K562 (cell line): ENCODE data around the gene MTMR12. TPM values are rescaled to one million over a fixed set of nuclear protein-coding genes. Genes with fewer than 3 reads are reported as not detected.

Experiments
- ATAC-seq: fragments of 200-7000 bp; cut with Tn5 transposase; 3 replicates; pipeline ENCODE4 v1.9.1; 2020; ENCODE audit warnings: moderate library complexity
- BruUV-seq: library from RNA; stranded (reverse); fragments of 400-500 nt; replicated peaks from 2 replicates; lab custom pipeline; 2021; lab: Mats Ljungman, UMichigan
- CTCF ChIA-PET: fragments of 300-600 bp; formaldehyde crosslinking; extraction: SDS; loops from one replicate; lab custom pipeline; 2021; ENCODE audit warnings: low intra/inter-chr PET ratio; lab: Yijun Ruan, JAX
- POLR2A ChIA-PET: fragments of 300-600, 350-650 bp; sonication (Branson Sonifier 250); formaldehyde crosslinking; extraction: SDS; loops from one replicate; lab custom pipeline; 2021; ENCODE audit warnings: antibody characterized with exemption, inconsistent platforms; lab: Yijun Ruan, JAX
- DNase-seq, 4 experiments: peaks; one replicate each; pipeline versions ENCODE4 v3.0.0 to v3.0.0-alpha.2; 2011 to 2018; ENCODE audit warnings: low spot score in 3 of 4, mixed read lengths in 3 of 4; ENCODE audit errors: extremely low read depth in 1 of 4
- FAIRE-seq: peaks from 2 replicates; lab custom pipeline; 2011; peaks lifted over from hg19 to GRCh38; lab: Jason Lieb, UNC
- H2AFZ ChIP-seq: 2 replicates; pipeline ENCODE4 v1.6.0; 2011; ENCODE audit warnings: low read depth, low read length, control low read depth, inconsistent platforms
- H3K27ac ChIP-seq: fragments of 200-600 bp; 3 replicates; pipeline ENCODE4 v1.8.0; 2011; ENCODE audit warnings: low read depth, mild to moderate bottlenecking, control low read depth, inconsistent platforms, low read length, moderate library complexity, mixed read lengths; ENCODE audit errors: extremely low read depth
- H3K27me3 ChIP-seq, 2 experiments: fragments of 300-600 bp in 1 of 2; 2 replicates in 1 of 2; 3 replicates in 1 of 2; pipeline versions ENCODE4 v1.6.0 to v1.8.0; 2011; ENCODE audit warnings: inconsistent platforms in 2 of 2, low read length in 2 of 2, mild to moderate bottlenecking in 1 of 2, mixed read lengths in 1 of 2, moderate library complexity in 1 of 2; ENCODE audit not compliant: control insufficient read depth in 2 of 2, insufficient read depth in 2 of 2
- H3K36me3 ChIP-seq: fragments of 300-600 bp; 3 replicates; pipeline ENCODE4 v1.8.0; 2011; ENCODE audit warnings: mild to moderate bottlenecking, low read length, inconsistent platforms; ENCODE audit not compliant: control insufficient read depth, insufficient read depth
- H3K4me1 ChIP-seq, 2 experiments: fragments of 200-600 bp in 1 of 2; replicated peaks in 1 of 2; 2 replicates in 1 of 2; 3 replicates in 1 of 2; pipeline versions ENCODE4 v1.5.1 to v1.8.0; 2011; ENCODE audit warnings: inconsistent platforms in 2 of 2, low read length in 2 of 2, mild to moderate bottlenecking in 1 of 2, mixed read lengths in 1 of 2, moderate library complexity in 1 of 2; ENCODE audit not compliant: control insufficient read depth in 2 of 2, insufficient read depth in 2 of 2
- H3K4me2 ChIP-seq: 2 replicates; pipeline ENCODE4 v1.6.1; 2011; ENCODE audit warnings: low read length, control low read depth, inconsistent platforms, mixed read lengths; ENCODE audit not compliant: insufficient read depth
- H3K4me3 ChIP-seq: fragments of 200-600 bp; sonication (generic), shearing (Covaris generic); 2 replicates; pipeline ENCODE4 v1.5.1; 2016; ENCODE audit warnings: control low read depth, inconsistent platforms
- H3K79me2 ChIP-seq: fragments of 200-600 bp; 3 replicates; pipeline ENCODE4 v1.8.0; 2011; ENCODE audit warnings: low read length, inconsistent platforms; ENCODE audit not compliant: control insufficient read depth, insufficient read depth
- H3K9ac ChIP-seq, 2 experiments: 2 replicates each; pipeline versions ENCODE4 v1.6.0 to v1.6.1; 2011; ENCODE audit warnings: low read depth in 2 of 2, low read length in 2 of 2, control low read depth in 1 of 2, inconsistent platforms in 1 of 2, mild to moderate bottlenecking in 1 of 2, mixed read lengths in 1 of 2; ENCODE audit not compliant: insufficient read depth in 1 of 2
- H3K9me1 ChIP-seq: one replicate; pipeline ENCODE4 v1.6.0; 2011; ENCODE audit warnings: inconsistent platforms, mild to moderate bottlenecking, low read length, moderate library complexity; ENCODE audit not compliant: control insufficient read depth, insufficient read depth
- H3K9me3 ChIP-seq: replicated peaks from 2 replicates; pipeline ENCODE4 v1.5.1; 2011; ENCODE audit warnings: low read depth, low read length, inconsistent platforms; ENCODE audit not compliant: control insufficient read depth, insufficient read depth
- H4K20me1 ChIP-seq: replicated peaks from 2 replicates; pipeline ENCODE4 v1.6.1; 2011; ENCODE audit warnings: low read length, inconsistent platforms, mixed read lengths; ENCODE audit not compliant: control insufficient read depth, insufficient read depth
- ARID2 ChIP-seq: fragments of 450-650 bp; IDR thresholded peaks from 2 replicates; pipeline ENCODE4 v1.6.1; 2017; ENCODE audit warnings: antibody characterized with exemption, mild to moderate bottlenecking
- ASH1L ChIP-seq: fragments of 450-650 bp; IDR thresholded peaks from 2 replicates; pipeline ENCODE4 v1.6.1; 2018; ENCODE audit warnings: borderline replicate concordance, mild to moderate bottlenecking, low read depth; ENCODE audit not compliant: partially characterized antibody
- BDP1 ChIP-seq: IDR thresholded peaks from 3 replicates; pipeline ENCODE4 v1.6.1; 2011; ENCODE audit not compliant: insufficient read length, insufficient read depth
- C11orf30 ChIP-seq: fragments of 450-650 bp; IDR thresholded peaks from 2 replicates; pipeline ENCODE4 v1.6.1; 2016; ENCODE audit warnings: low read depth, mild to moderate bottlenecking
- HDAC1 ChIP-seq, 2 experiments: fragments of 450-650 bp; IDR thresholded peaks; 2 replicates each; pipeline ENCODE4 v1.6.1; 2016 to 2017; ENCODE audit warnings: inconsistent platforms in 1 of 2, mild to moderate bottlenecking in 1 of 2, moderate library complexity in 1 of 2
- HOXB6 ChIP-seq: fragments of 250-450 bp; sonication (Bioruptor Pico); IDR thresholded peaks from 2 replicates; pipeline ENCODE4 v1.5.1; 2022; ENCODE audit warnings: mild to moderate bottlenecking, borderline replicate concordance
- JUN ChIP-seq, 2 experiments: sonication (generic) in 1 of 2; formaldehyde crosslinking in 1 of 2; IDR thresholded peaks; 2 replicates each; pipeline versions ENCODE4 v1.6.1 to v1.8.0; 2012 to 2022; ENCODE audit warnings: borderline replicate concordance in 2 of 2, mild to moderate bottlenecking in 2 of 2, improper control_type of control experiment in 1 of 2, low read depth in 1 of 2, low read length in 1 of 2, missing genetic modification reagents in 1 of 2
- KDM4B ChIP-seq, 2 experiments: fragments of 450-650 bp in 1 of 2; sonication (generic) in 1 of 2; IDR thresholded peaks; 2 replicates each; pipeline ENCODE4 v1.6.1; 2016 to 2017; ENCODE audit warnings: borderline replicate concordance in 2 of 2, antibody characterized with exemption in 1 of 2, low read depth in 1 of 2, mild to moderate bottlenecking in 1 of 2
- MAZ ChIP-seq, 2 experiments: fragments of 450-650 bp in 1 of 2; sonication (generic) in 1 of 2; formaldehyde crosslinking; IDR thresholded peaks in 1 of 2; conservative IDR thresholded peaks in 1 of 2; 2 replicates each; pipeline versions ENCODE4 v1.4.0 to v1.5.0; 2020; ENCODE audit warnings: mild to moderate bottlenecking in 1 of 2, missing genetic modification reagents in 1 of 2
- NCOA1 ChIP-seq: fragments of 450-650 bp; IDR thresholded peaks from 2 replicates; pipeline ENCODE4 v1.6.1; 2016; ENCODE audit warnings: low read depth
- NCOR1 ChIP-seq: fragments of 450-650 bp; IDR thresholded peaks from 2 replicates; pipeline ENCODE4 v1.6.1; 2016; ENCODE audit warnings: mild to moderate bottlenecking, moderate library complexity
- NFXL1 ChIP-seq: fragments of 450-650 bp; formaldehyde crosslinking; IDR thresholded peaks from 2 replicates; pipeline ENCODE4 v1.4.0; 2021; ENCODE audit warnings: mild to moderate bottlenecking
- NR4A1 ChIP-seq, 2 experiments: fragments of 250-450 bp in 1 of 2; fragments of 450-650 bp in 1 of 2; sonication (Bioruptor Pico) in 1 of 2; IDR thresholded peaks; 2 replicates each; pipeline versions ENCODE4 v1.4.0 to v1.6.1; 2016 to 2020; ENCODE audit warnings: mild to moderate bottlenecking in 2 of 2, missing compliant biosample characterization in 1 of 2, missing genetic modification characterization in 1 of 2, moderate library complexity in 1 of 2
- PHF20 ChIP-seq: fragments of 450-650 bp; IDR thresholded peaks from 2 replicates; pipeline ENCODE4 v1.6.1; 2018; ENCODE audit not compliant: partially characterized antibody
- PKNOX1 ChIP-seq: fragments of 450-650 bp; IDR thresholded peaks from 2 replicates; pipeline ENCODE4 v1.6.1; 2016
- POLR2A ChIP-seq: fragments of 450-650 bp; conservative IDR thresholded peaks from 2 replicates; pipeline ENCODE4 v1.6.1; 2016
- PTBP1 ChIP-seq: fragments of 200-400 bp; formaldehyde crosslinking; IDR thresholded peaks from 2 replicates; pipeline ENCODE4 v1.6.1; 2017; ENCODE audit warnings: low read depth, low read length
- RBFOX2 ChIP-seq: fragments of 200-400 bp; formaldehyde crosslinking; IDR thresholded peaks from 2 replicates; pipeline ENCODE4 v1.6.1; 2017; ENCODE audit warnings: low read depth, mild to moderate bottlenecking, low read length, moderate library complexity
- SREBF2 ChIP-seq: sonication (generic); formaldehyde crosslinking; IDR thresholded peaks from 2 replicates; pipeline ENCODE4 v1.4.0; 2020; ENCODE audit warnings: mild to moderate bottlenecking, missing genetic modification reagents
- SRSF7 ChIP-seq: fragments of 200-400 bp; formaldehyde crosslinking; optimal IDR thresholded peaks from 2 replicates; pipeline ENCODE3; 2017; ENCODE audit warnings: mild to moderate bottlenecking, low read depth, low read length
- ZNF12 ChIP-seq: sonication (generic); formaldehyde crosslinking; IDR thresholded peaks from 2 replicates; pipeline ENCODE4 v1.4.0; 2020; ENCODE audit warnings: mild to moderate bottlenecking, missing genetic modification reagents
- ZNF174 ChIP-seq: fragments of 250-450 bp; sonication (Bioruptor Pico); IDR thresholded peaks from 2 replicates; pipeline ENCODE4 v1.4.0; 2020; ENCODE audit warnings: mild to moderate bottlenecking
- ZNF263 ChIP-seq: sonication (generic); formaldehyde crosslinking; IDR thresholded peaks from 2 replicates; pipeline ENCODE4 v1.8.0; 2022; ENCODE audit warnings: mild to moderate bottlenecking, missing genetic modification reagents, borderline replicate concordance
- WGBS: fragments of 100-300 bp; shearing (Covaris generic); methylation state at CpG from one replicate; pipeline ENCODE4 v1.1.6; 2016; ENCODE audit warnings: low coverage, mixed read lengths; ENCODE audit not compliant: insufficient coverage; ENCODE audit errors: missing lambda C conversion rate; 5-methylcytosine and 5-hydroxymethylcytosine counted together
- in situ Hi-C: fragments of 300-500 bp; cut with MboI; formaldehyde crosslinking; loops from 4 replicates; pipeline ENCODE4 v1.15.0; 2018; ENCODE audit warnings: inconsistent platforms, mixed read lengths
- intact Hi-C: fragments of 100-400 bp; cut with micrococcal nuclease; formaldehyde crosslinking; loops from 2 replicates; pipeline ENCODE4 v1.14.2; 2022
- polyA plus RNA-seq, 8 experiments: library from polyadenylated mRNA; depleted of rRNA in 4 of 8; stranded (reverse) in 5 of 8; unstranded in 3 of 8; fragments of >200 nt; fragmentation: Nextera tagmentation in 2 of 8; fragmentation: Illumina TruSeq in 1 of 8; extraction: Ambion mirVana in 2 of 8; extraction: Trizol in 1 of 8; gene quantifications; 2 replicates each; pipeline versions ENCODE4 v1.2.1 to v1.2.3, GENCODE V29; 2011 to 2014; ENCODE audit warnings: inconsistent platforms in 1 of 8, missing spikeins in 1 of 8
- total RNA-seq, 7 experiments: library from RNA; depleted of rRNA in 6 of 7; stranded (reverse); fragments of >200 nt in 6 of 7; fragmentation: Illumina TruSeq in 2 of 7; extraction: Trizol in 2 of 7; gene quantifications; 2 replicates each; pipeline versions ENCODE4 v1.2.1 to v1.2.3, GENCODE V29; 2011 to 2021; ENCODE audit warnings: low replicate concordance in 1 of 7

The MTMR12 gene
- total and polyA plus RNA-seq, 9 of the 15 experiments (the other 6 are each of a cell fraction or from before 2014, with no cell fraction given): 4.0 to 28.7 (median 17.1) TPM

GRCh38 chr5:32206509-32207354 is 106.0 kb downstream of the MTMR12 start:
- Histone ChIP-seq H3K4me3 (no peak overlapping the region), H3K79me2 (no peaks in the 10 kb centered on the region), H3K27ac (no peak overlapping the region), H3K9me3 (no peaks in the 10 kb centered on the region), H3K4me1 (peaks cover 0 to 9% of the 10 kb centered on the region in 2 experiments; a peak in 3 of 5 replicates), H3K4me2 (no peak overlapping the region), H3K9ac (peak overlapping the region in 1 of 2 experiments; percentile 82; a peak in 1 of 4 replicates), H2AFZ (peak overlapping the region; percentile 69), H4K20me1 (no peaks in the 10 kb centered on the region), H3K9me1 (no peaks in the 10 kb centered on the region), H3K27me3 (peaks cover 0 to 10% of the 10 kb centered on the region in 2 experiments; a peak in 1 of 5 replicates), H3K36me3 (no peaks in the 10 kb centered on the region)
- 58% methylated on average over 13 of the region's 13 CpGs for WGBS
- BruUV-seq: no TSS peak
- peak in 1 of 4 experiments; percentile 34 for DNase-seq
- intact Hi-C loops: no loop called here
- ChIA-PET CTCF (no interaction called here), POLR2A (interaction anchor here (0.5 to 1.1 kb wide), 6 partner anchors 9 to 69 kb away, joined by 3 to 5 read pairs (median 3); partner anchors contain the start of gene GOLPH3)
- FAIRE-seq: no peak
- in situ Hi-C loops: no loop called here
- peak; percentile 58 for ATAC-seq
- TF ChIP-seq ASH1L: no peak
- TF ChIP-seq ZNF174 (CRISPR knock-in tag): no peak
- no peak for TF ChIP-seq HDAC1 (IDR thresholded peaks at IDR 0.05)
- no peak for TF ChIP-seq HOXB6 (CRISPR knock-in tag)
- no peak for TF ChIP-seq KDM4B (IDR thresholded peaks at IDR 0.05; ENCODE audit: borderline replicate concordance in 2 of 2, low read depth in 1 of 2)
- no peak for TF ChIP-seq SRSF7
- peak; percentile 27; the same call in 1 of the 2 replicates for TF ChIP-seq PKNOX1
- TF ChIP-seq PHF20: no peak
- TF ChIP-seq NFXL1 (CRISPR knock-in tag): no peak
- TF ChIP-seq NR4A1 (CRISPR knock-in tag; IDR thresholded peaks at IDR 0.05): no peak
- TF ChIP-seq NR4A1 (tag; IDR thresholded peaks at IDR 0.05): no peak
- no peak for TF ChIP-seq JUN (IDR thresholded peaks at IDR 0.05; ENCODE audit: borderline replicate concordance, low read depth, low read length)
- no peak for TF ChIP-seq JUN (CRISPR knock-in tag; IDR thresholded peaks at IDR 0.05; ENCODE audit: borderline replicate concordance)
- peak; percentile 56 for TF ChIP-seq C11orf30
- TF ChIP-seq RBFOX2: no peak
- TF ChIP-seq ARID2: no peak
- TF ChIP-seq ZNF263: no peak
- no peak for TF ChIP-seq NCOR1
- TF ChIP-seq ZNF12 (CRISPR knock-in tag): no peak
- TF ChIP-seq POLR2A: no peak
- TF ChIP-seq NCOA1: no peak
- no peak for TF ChIP-seq BDP1
- TF ChIP-seq PTBP1: no peak
- no peak for TF ChIP-seq SREBF2
- TF ChIP-seq MAZ (CRISPR knock-in tag; conservative IDR thresholded peaks at IDR 0.05 in 1 of 2, IDR thresholded peaks at IDR 0.05 in 1 of 2): no peak
